Fibroblast of villous mesenchyme (primary cell): ENCODE measurements around the gene CAMK2N1. TPM values are rescaled to one million over a fixed set of nuclear protein-coding genes. Genes with fewer than 3 reads are reported as not detected.

ENCODE experiments used
- DNase-seq: peaks from one replicate; pipeline ENCODE4 v3.0.0-alpha.2; 2010; ENCODE audit warnings: low read depth
- H3K4me3 ChIP-seq: 2 replicates; pipeline ENCODE4 v1.5.1; 2011; ENCODE audit warnings: low read depth, mild to moderate bottlenecking, low read length
- CTCF ChIP-seq: IDR thresholded peaks from 2 replicates; pipeline ENCODE4 v1.5.1; 2012; ENCODE audit warnings: low read depth, mild to moderate bottlenecking, low read length; ENCODE audit not compliant: insufficient read depth
- total RNA-seq: library from RNA; depleted of rRNA; stranded (reverse); fragments of >200 nt; gene quantifications from 2 replicates; pipeline ENCODE4 v1.2.3, GENCODE V29; 2012

The CAMK2N1 gene
- total RNA-seq, 1 donor, result 9.5 TPM

GRCh38 chr1:20483098-20483832 lies 2.7 kb downstream of the CAMK2N1 start:
- no peak for TF ChIP-seq CTCF
- peak overlapping the region; percentile 88 for H3K4me3 ChIP-seq
- DNase-seq, result no peak

GRCh38 chr1:20481643-20482498 lies 4.1 kb downstream of the CAMK2N1 start:
- no peak overlapping the region for H3K4me3 ChIP-seq
- DNase-seq, result no peak
- TF ChIP-seq CTCF, result no peak

GRCh38 chr1:20480951-20481617 lies 4.9 kb downstream of the CAMK2N1 start:
- TF ChIP-seq CTCF, result no peak
- peak; percentile 14 for DNase-seq

GRCh38 chr1:20480243-20480944 lies 5.6 kb downstream of the CAMK2N1 start:
- no peak overlapping the region for H3K4me3 ChIP-seq
- TF ChIP-seq CTCF, result no peak
- DNase-seq, result no peak

More at GRCh38 chr1:20480951-20481617, 4.9 kb downstream of the CAMK2N1 start:
- H3K4me3 ChIP-seq, result no peak overlapping the region

GRCh38 chr1:20479840-20480239 lies 6.2 kb downstream of the CAMK2N1 start:
- no peak for DNase-seq
- no peak for TF ChIP-seq CTCF
- H3K4me3 ChIP-seq, result no peak overlapping the region

GRCh38 chr1:20478057-20478635 lies 7.9 kb downstream of the CAMK2N1 start:
- no peak overlapping the region for H3K4me3 ChIP-seq
- no peak for DNase-seq
- TF ChIP-seq CTCF, result no peak
